NCI-H146 treated with DMSO at 0.1 percent for 48 hours (cell line): ENCODE results near the gene SPOCK1.

Source experiments
- DNase-seq: peaks from one replicate; lab custom pipeline; 2025; ENCODE audit not compliant: unreplicated experiment; lab: John Stamatoyannopoulos, UW

The SPOCK1 gene

GRCh38 chr5:137040024-137040423 lies 459.1 kb downstream of the SPOCK1 start:
- DNase-seq = no peak

DNA sequence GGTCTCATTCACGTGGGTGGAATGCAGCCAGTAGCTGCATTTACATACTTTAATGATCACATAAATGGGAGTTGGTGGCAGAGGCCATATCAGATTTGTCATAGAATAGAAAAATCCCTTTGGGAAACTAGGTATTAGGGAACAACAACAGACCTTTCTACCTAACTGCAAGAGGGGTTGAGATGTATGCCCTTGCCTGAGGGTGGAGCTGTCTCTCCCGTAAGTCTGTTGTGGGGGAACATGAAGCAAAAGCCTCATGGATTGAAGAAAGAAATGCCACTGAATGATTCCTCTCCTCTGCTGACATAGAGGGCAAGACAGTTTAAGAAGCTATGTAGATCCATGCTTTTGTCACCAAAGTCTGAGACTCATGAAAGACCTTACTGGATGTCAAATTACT lies 461.3 kb downstream of the SPOCK1 start:
- no peak for DNase-seq

- peak; percentile 86 for DNase-seq
Measured at GRCh38 chr5:137036640-137037039, 462.5 kb downstream of the SPOCK1 start.

DNA sequence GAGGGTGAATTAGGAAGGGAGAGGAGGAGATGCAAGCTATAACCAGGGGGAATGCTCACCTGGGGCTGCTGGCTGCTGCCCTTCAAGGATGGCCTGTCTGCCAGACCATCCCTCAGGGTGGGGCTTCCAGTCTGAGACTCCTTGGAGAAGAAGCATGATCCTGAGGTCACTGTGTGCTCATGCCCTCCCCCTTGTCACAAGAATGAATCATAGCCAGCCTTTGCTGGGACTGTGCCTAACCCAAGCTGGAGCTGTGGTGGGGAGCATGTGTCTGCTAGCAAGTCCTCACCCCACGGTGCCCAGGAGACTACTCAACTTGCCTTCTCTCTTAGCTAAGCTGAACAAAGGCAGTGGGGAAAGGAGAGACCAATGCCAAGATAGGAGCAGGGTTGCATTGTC lies 463.6 kb downstream of the SPOCK1 start:
- DNase-seq = no peak

DNA sequence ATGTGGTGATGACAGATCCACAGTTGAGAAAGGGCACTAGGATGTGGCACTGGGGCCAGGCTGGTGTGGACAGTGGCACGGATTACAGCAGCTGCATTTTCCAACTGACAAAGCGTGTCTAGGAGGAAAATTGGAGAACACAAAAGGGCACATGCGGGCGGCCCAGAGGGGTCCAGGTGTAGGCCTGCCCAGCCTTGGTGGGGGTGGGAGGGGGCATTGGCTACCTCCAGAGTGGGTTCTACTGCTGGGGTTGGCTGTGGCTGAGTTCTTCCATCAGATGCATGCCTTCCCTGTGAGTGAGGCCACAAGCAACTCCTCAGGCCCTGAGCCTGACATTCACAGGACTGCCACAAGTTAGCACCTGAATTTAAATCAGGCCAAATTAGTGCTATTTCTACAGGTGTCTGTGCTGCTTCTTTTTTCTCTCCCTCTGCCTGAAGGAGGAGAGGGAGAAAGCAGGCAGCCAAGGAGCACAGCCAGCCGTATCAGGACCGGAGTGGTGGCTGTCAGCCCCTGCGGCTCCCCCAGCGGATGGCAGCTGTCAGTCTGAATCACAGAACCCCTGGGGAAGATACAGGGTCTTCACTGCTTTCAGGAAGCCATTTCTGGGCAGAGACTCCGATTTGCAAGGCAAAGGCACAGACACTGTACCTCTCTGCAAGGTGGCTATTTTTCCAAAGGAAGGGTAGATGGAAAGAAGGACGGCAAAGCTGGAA lies 464.2 kb downstream of the SPOCK1 start:
- DNase-seq = no peak

- DNase-seq = no peak
Measured at GRCh38 chr5:137034213-137034612, 464.9 kb downstream of the SPOCK1 start.

- peak; percentile 6 for DNase-seq
Measured at GRCh38 chr5:137032929-137033328, 466.2 kb downstream of the SPOCK1 start.

GRCh38 chr5:137027758-137028157 lies 471.4 kb downstream of the SPOCK1 start:
- no peak for DNase-seq

- no peak for DNase-seq
Measured at GRCh38 chr5:137026296-137026695, 472.8 kb downstream of the SPOCK1 start.

- DNase-seq = no peak
Measured at GRCh38 chr5:137024044-137024443, 475.1 kb downstream of the SPOCK1 start.

- DNase-seq = no peak
Measured at GRCh38 chr5:137023371-137023770, 475.8 kb downstream of the SPOCK1 start.

- DNase-seq = no peak
Measured at GRCh38 chr5:137022725-137023124, 476.4 kb downstream of the SPOCK1 start.

DNA sequence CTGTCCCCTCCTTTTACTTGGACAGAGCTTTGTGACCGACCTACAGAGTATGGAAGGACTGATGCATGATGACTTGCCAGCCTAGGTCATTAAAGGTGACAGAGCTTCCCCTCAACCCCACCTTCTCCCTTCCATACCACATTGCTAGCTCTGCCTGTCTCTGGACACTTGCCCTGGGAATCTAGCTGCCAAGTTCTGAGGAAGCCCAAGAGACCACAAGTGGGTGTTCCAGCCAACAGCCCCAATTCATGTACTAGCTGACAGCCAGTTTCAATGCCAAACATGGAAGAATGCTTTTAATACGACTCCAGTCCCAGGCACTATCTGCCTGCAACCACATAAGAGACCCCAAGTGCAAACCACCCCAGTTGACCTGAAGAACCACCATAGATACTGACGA lies 477.1 kb downstream of the SPOCK1 start:
- DNase-seq = no peak

GRCh38 chr5:137019229-137019628 lies 479.9 kb downstream of the SPOCK1 start:
- no peak for DNase-seq

DNA sequence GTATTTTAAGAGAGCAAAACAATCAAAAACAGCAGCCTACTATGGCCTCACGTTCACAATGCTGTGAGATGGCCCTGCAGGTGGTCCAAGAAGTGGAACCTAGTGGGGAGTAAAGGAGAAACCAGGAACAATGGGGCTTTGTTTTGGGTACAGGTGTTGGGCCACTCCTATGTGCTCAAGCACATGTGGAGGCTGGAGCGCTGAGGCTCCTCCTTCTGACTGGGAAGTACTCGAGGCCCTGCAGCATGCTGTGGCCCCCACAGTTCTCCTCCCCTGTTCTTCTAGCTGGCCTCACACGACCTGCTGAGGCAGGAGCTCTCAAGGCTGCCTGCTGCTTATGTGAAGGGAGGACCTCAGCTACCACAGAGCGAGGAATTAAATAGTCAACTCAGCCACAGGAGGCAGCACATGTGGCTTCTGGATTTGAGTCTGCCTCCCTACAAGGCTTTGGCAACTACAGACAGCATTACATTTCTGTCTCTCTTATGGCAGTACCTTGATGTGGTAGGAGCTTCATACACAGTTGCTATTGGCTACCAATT lies 482.3 kb downstream of the SPOCK1 start:
- no peak for DNase-seq

DNA sequence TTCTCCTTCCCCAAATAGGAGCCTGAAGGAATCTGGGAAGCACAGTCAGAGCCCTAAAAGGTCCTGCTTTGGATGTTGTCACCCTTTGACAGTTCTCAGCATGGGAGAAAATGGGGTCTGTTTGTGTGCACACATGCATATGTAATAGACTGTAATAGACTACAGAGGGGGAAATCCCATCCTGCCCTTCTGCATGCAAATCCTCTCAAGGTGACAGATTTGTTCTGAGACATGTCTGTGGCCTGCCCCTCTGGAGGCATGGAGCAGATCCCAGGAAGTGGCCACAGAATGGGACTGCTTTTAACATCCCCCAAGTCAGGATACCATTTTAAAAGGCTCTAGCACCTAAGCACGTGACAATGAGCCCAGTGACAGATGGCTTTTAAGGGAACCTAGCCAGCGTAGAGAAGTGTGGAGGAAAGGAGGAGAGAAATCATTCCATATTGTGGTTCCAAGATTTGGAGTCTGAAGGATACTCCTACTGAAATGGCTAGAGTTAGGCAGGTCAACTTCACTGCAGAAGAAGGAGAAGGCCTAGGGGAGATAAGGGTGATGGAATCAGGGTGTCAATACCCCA lies 483.5 kb downstream of the SPOCK1 start:
- DNase-seq = no peak

DNA sequence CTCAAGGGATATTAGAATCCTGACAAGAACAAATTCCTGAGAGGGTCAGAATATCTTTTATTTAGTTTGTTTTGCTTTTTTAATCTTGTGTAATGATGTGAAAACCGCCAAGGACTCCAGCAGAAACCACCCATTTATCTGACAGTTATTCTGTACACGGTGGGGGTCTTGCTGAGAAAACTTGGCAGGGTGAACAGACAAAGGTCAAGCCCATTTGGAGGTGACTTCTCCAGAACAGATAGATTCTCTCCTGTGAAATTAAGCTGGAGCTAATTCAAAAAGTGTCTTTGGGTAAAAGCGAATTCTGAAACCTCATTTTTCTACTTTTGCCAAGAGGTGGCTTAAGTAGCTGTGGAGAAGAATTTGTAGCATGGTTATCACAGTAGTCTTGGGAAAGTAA lies 484.4 kb downstream of the SPOCK1 start:
- no peak for DNase-seq

- DNase-seq = no peak
Measured at GRCh38 chr5:137010226-137010625, 488.9 kb downstream of the SPOCK1 start.

DNA sequence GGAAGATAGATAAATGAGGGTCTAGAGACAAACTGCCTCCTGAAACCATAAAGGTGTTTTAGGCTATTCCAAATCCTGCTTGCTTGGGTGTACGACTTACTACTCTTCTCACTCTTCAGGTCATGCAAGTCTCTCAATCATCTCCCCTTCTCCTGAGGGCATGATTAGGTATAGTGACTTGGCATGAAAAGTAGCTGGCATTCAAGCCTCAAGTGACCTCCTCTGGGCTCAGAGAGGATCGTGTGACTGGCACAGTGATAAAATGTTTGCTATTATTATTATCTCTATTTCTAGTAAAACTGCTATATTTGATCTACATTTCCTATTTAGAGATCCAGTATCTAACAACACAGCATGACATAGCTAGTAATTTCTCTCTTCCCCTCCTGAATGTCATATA lies 494.8 kb downstream of the SPOCK1 start:
- DNase-seq = no peak

DNA sequence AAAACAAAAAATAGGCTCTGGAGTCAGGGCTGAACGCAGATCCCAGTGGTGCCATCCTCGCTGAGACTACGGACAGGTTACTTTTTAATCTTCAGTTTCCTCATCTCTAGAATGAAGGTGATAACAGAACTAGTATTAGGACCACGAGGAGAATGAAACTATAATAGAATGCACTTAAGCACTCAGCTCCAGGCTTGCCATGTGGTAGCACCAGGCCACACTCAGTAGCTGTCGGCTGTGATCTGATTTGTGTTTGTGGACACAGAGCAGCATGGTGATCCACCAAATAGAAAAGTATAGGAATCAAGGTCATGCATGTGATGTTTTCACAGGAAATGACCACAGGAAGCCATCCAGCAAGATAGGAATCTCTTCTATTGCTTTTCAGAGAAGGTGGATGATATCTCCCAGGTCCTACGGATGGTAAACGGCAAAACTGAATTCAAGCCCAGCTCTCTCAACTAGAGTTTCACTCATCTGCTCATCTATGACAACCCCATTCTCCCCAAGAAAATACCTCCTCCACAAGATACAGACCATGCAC lies 498.0 kb downstream of the SPOCK1 start:
- DNase-seq = no peak

GRCh38 chr5:136999787-137000186 lies 499.3 kb downstream of the SPOCK1 start:
- no peak for DNase-seq

DNA sequence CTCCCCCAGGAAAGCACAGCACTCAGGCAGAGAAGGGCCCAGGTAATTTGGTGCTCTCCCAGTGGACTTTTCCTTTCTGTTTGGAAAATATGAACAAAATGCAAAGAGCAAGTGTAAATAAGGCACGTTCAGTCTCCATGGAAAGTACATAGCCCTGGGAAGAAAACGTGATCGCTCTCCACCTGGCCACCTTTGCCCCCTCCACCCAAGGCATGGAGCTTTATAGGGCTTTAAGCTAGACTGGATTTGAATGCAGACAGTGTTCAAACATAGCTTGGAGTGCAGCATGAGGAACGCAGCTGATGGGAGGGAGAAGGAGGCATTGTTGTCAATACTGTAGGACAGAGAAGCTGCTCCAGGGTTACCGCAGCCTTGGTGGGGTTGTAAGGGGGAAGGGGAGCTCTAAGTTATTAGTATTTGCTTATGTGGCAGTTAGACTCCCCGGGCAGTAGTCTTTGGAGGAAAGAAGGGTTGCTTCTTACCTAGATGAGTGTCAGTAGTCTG lies 500.2 kb downstream of the SPOCK1 start:
- DNase-seq = peak; percentile 51
